Thoracic aorta (tissue), 2 donors: ENCODE results near the gene NRXN3. TPM values are rescaled to one million over a fixed set of nuclear protein-coding genes. Genes with fewer than 3 reads are reported as not detected.

Source experiments
- ATAC-seq: fragments of 150-250 bp; one replicate; pipeline ENCODE4 v1.8.0; 2017; ENCODE audit warnings: low read depth; ENCODE audit not compliant: insufficient number of reproducible peaks, low FRiP score
- DNase-seq: peaks from one replicate; pipeline ENCODE4 v3.0.0-alpha.2; 2020; ENCODE audit warnings: low spot score
- H3K27ac ChIP-seq, 2 donors: fragments of 200-600 bp; sonication (generic); 1 replicate in 1 of 2; 2 replicates in 1 of 2; pipeline ENCODE4 v1.5.1; 2016; ENCODE audit warnings: mild to moderate bottlenecking in 2 of 2, moderate library complexity in 2 of 2
- H3K27me3 ChIP-seq: fragments of 200-600 bp; sonication (generic); replicated peaks from 2 replicates; pipeline ENCODE4 v1.6.0; 2016; ENCODE audit warnings: mild to moderate bottlenecking; ENCODE audit not compliant: insufficient read depth
- H3K36me3 ChIP-seq: fragments of 200-600 bp; sonication (generic); one replicate; pipeline ENCODE4 v1.5.1; 2016
- H3K4me1 ChIP-seq, 2 donors: fragments of 200-600 bp; sonication (generic); 1 replicate in 1 of 2; 2 replicates in 1 of 2; pipeline versions ENCODE4 v1.5.1 to v1.6.0; 2016; ENCODE audit warnings: low read depth in 2 of 2, mild to moderate bottlenecking in 1 of 2; ENCODE audit not compliant: control insufficient read depth in 1 of 2
- H3K4me3 ChIP-seq: fragments of 200-600 bp; sonication (generic); 2 replicates; pipeline ENCODE4 v1.5.1; 2016; ENCODE audit warnings: mild to moderate bottlenecking
- H3K9me3 ChIP-seq: fragments of 200-600 bp; sonication (generic); 2 replicates; pipeline ENCODE4 v1.5.1; 2016
- CTCF ChIP-seq: fragments of 200-600 bp; sonication (generic); IDR thresholded peaks from one replicate; pipeline ENCODE4 v1.5.1; 2019; ENCODE audit warnings: antibody characterized with exemption
- total RNA-seq, 2 donors: library from RNA; depleted of rRNA; stranded (reverse); fragments of >200 nt; gene quantifications; one replicate each; pipeline versions ENCODE4 v1.1.0 to v1.2.3, GENCODE V29; 2016

The NRXN3 gene
- total RNA-seq, 2 donors from 2014 or later, result 5.6 to 33.3 TPM

- Histone ChIP-seq H3K4me1 (no peaks in the 10 kb centered on the region), H3K4me3 (no peak overlapping the region), H3K36me3 (no peaks in the 10 kb centered on the region), H3K9me3 (no peaks in the 10 kb centered on the region), H3K27ac (no peak overlapping the region), H3K27me3 (no peaks in the 10 kb centered on the region)
- no peak for TF ChIP-seq CTCF
- no peak for ATAC-seq
- DNase-seq, result no peak
Observed at GRCh38 chr14:79825046-79825521, 1654.9 kb downstream of the NRXN3 start.

- Histone ChIP-seq H3K4me1 (no peaks in the 10 kb centered on the region), H3K27ac (no peak overlapping the region), H3K9me3 (no peaks in the 10 kb centered on the region), H3K36me3 (no peaks in the 10 kb centered on the region), H3K4me3 (no peak overlapping the region), H3K27me3 (no peaks in the 10 kb centered on the region)
- ATAC-seq (no peak), DNase-seq (no peak)
- no peak for TF ChIP-seq CTCF
Observed at GRCh38 chr14:79826362-79826761, 1656.2 kb downstream of the NRXN3 start.

- no peaks in the 10 kb centered on the region for H3K9me3 ChIP-seq
- H3K36me3 ChIP-seq, result no peaks in the 10 kb centered on the region
- no peak overlapping the region for H3K27ac ChIP-seq
- DNase-seq, result no peak
- no peaks in the 10 kb centered on the region for H3K4me1 ChIP-seq
- H3K27me3 ChIP-seq, result no peaks in the 10 kb centered on the region
- H3K4me3 ChIP-seq, result no peak overlapping the region
- no peak for TF ChIP-seq CTCF
- no peak for ATAC-seq
Observed at GRCh38 chr14:79829405-79830166, 1659.4 kb downstream of the NRXN3 start.

- TF ChIP-seq CTCF, result no peak
- Histone ChIP-seq H3K9me3 (no peaks in the 10 kb centered on the region), H3K4me1 (peaks cover 0 to 5% of the 10 kb centered on the region in 2 donors), H3K27me3 (no peaks in the 10 kb centered on the region), H3K36me3 (no peaks in the 10 kb centered on the region), H3K27ac (no peak overlapping the region), H3K4me3 (no peak overlapping the region)
- ATAC-seq (no peak), DNase-seq (no peak)
Observed at GRCh38 chr14:79831195-79831892, 1661.2 kb downstream of the NRXN3 start.

GRCh38 chr14:79833781-79834180 is 1663.6 kb downstream of the NRXN3 start:
- H3K9me3 ChIP-seq, result no peaks in the 10 kb centered on the region
- no peak for ATAC-seq
- H3K27ac ChIP-seq, result no peak overlapping the region
- no peaks in the 10 kb centered on the region for H3K27me3 ChIP-seq
- no peak for DNase-seq
- peaks cover 0 to 9% of the 10 kb centered on the region in 2 donors for H3K4me1 ChIP-seq
- no peaks in the 10 kb centered on the region for H3K36me3 ChIP-seq
- no peak for TF ChIP-seq CTCF
- no peak overlapping the region for H3K4me3 ChIP-seq
